Thyroid gland (tissue), 4 donors: ENCODE measurements around the gene CDH4.

Source experiments
- CTCF ChIP-seq, 6 experiments: fragments of 200-600 bp in 3 of 6; fragments of 450-650 bp in 3 of 6; sonication (generic) in 3 of 6; IDR thresholded peaks; one replicate each; pipeline ENCODE4 v1.5.1; 2016 to 2019; ENCODE audit warnings: antibody characterized with exemption in 6 of 6, mild to moderate bottlenecking in 2 of 6, inconsistent platforms in 1 of 6, moderate library complexity in 1 of 6
- POLR2A ChIP-seq, 2 donors: fragments of 450-650 bp; IDR thresholded peaks; one replicate each; pipeline ENCODE4 v1.6.1; 2017; ENCODE audit warnings: antibody characterized with exemption in 2 of 2, mild to moderate bottlenecking in 2 of 2, moderate library complexity in 1 of 2

GRCh38 chr20:61551401-61551800, 299.3 kb downstream of the CDH4 start:
- TF ChIP-seq CTCF (IDR thresholded peaks at IDR 0.05) (no peak), POLR2A (IDR thresholded peaks at IDR 0.05) (no peak)
